Measurements from ENCODE around the gene C1QL1.

- TF ChIP-seq REST (IDR thresholded peaks at IDR 0.05; ENCODE audit: insufficient read depth in 1 of 2, low read depth in 2 of 2, low read length in 2 of 2) (no peak), POLR2AphosphoS5 (IDR thresholded peaks at IDR 0.05; ENCODE audit: low read depth, low read length) (no peak), TAF1 (IDR thresholded peaks at IDR 0.05; ENCODE audit: borderline replicate concordance, insufficient read depth, low read length) (no peak), SIN3A (IDR thresholded peaks at IDR 0.05; ENCODE audit: borderline replicate concordance, insufficient read depth, low read length) (no peak)
Measured at GRCh38 chr17:44977065-44977464, 9.0 kb upstream of the C1QL1 start.

Measured in PFSK-1 (cell line).